HG02571 (cell line): Measurements from ENCODE around the gene PLPP7.

Experiments used
- ATAC-seq: cut with Tn5 transposase; IDR thresholded peaks from one replicate; pipeline ENCODE4 v1.9.1; 2021; ENCODE audit warnings: mild to moderate bottlenecking, moderate library complexity; ENCODE audit not compliant: unreplicated experiment

PLPP7 gene

GRCh38 chr9:131302244-131303075, 12.9 kb downstream of the PLPP7 start:
- no peak for ATAC-seq

- no peak for ATAC-seq
Observed at GRCh38 chr9:131303381-131304321, 14.1 kb downstream of the PLPP7 start.

- ATAC-seq: no peak
Observed at GRCh38 chr9:131304676-131305355, 15.3 kb downstream of the PLPP7 start.

- ATAC-seq: no peak
Observed at GRCh38 chr9:131306397-131307004, 17.0 kb downstream of the PLPP7 start.

GRCh38 chr9:131307974-131308373, 18.5 kb downstream of the PLPP7 start:
- no peak for ATAC-seq

GRCh38 chr9:131308452-131308851, 18.9 kb downstream of the PLPP7 start:
- ATAC-seq: no peak

- no peak for ATAC-seq
Observed at GRCh38 chr9:131308906-131309529, 19.5 kb downstream of the PLPP7 start.

- no peak for ATAC-seq
Observed at GRCh38 chr9:131309530-131310276, 20.2 kb downstream of the PLPP7 start.

- no peak for ATAC-seq
Observed at GRCh38 chr9:131310833-131311554, 21.5 kb downstream of the PLPP7 start.

GRCh38 chr9:131312246-131312645, 22.7 kb downstream of the PLPP7 start:
- ATAC-seq: no peak

- no peak for ATAC-seq
Observed at GRCh38 chr9:131312822-131313770, 23.6 kb downstream of the PLPP7 start.

GRCh38 chr9:131318231-131319085, 28.9 kb downstream of the PLPP7 start:
- ATAC-seq: no peak

GRCh38 chr9:131319486-131319885, 30.0 kb downstream of the PLPP7 start:
- no peak for ATAC-seq

GRCh38 chr9:131320031-131320685, 30.6 kb downstream of the PLPP7 start:
- ATAC-seq: no peak

- no peak for ATAC-seq
Observed at GRCh38 chr9:131323629-131324028, 34.1 kb downstream of the PLPP7 start.
